Small intestine (tissue), 7 donors: Measurements from ENCODE around the gene AGBL5. TPM values are rescaled to one million over a fixed set of nuclear protein-coding genes. Genes with fewer than 3 reads are reported as not detected.

ENCODE experiments used
- DNase-seq, 2 donors: peaks; one replicate each; pipeline versions ENCODE4 v3.0.0 to v3.0.0-alpha.2; 2013
- FAIRE-seq: peaks from 2 replicates; lab custom pipeline; 2012; peaks lifted over from hg19 to GRCh38; lab: Jason Lieb, UNC
- H3K27ac ChIP-seq, 3 donors: one replicate each; pipeline ENCODE4 v1.5.1; 2013; ENCODE audit warnings: low read length in 2 of 3, mild to moderate bottlenecking in 2 of 3, control low read depth in 1 of 3, inconsistent platforms in 1 of 3, low read depth in 1 of 3, moderate library complexity in 1 of 3
- H3K27me3 ChIP-seq, 3 donors: one replicate each; pipeline ENCODE4 v1.6.1; 2013; ENCODE audit warnings: low read length in 3 of 3, inconsistent platforms in 1 of 3; ENCODE audit not compliant: control insufficient read depth in 3 of 3, insufficient read depth in 3 of 3
- H3K36me3 ChIP-seq, 3 donors: one replicate each; pipeline ENCODE4 v1.6.1; 2013; ENCODE audit warnings: low read length in 3 of 3, inconsistent platforms in 1 of 3, low read depth in 1 of 3, mild to moderate bottlenecking in 1 of 3, moderate library complexity in 1 of 3; ENCODE audit not compliant: control insufficient read depth in 3 of 3, insufficient read depth in 2 of 3
- H3K4me1 ChIP-seq, 3 donors: one replicate each; pipeline ENCODE4 v1.6.1; 2013; ENCODE audit warnings: low read length in 2 of 3, inconsistent platforms in 1 of 3, low read depth in 1 of 3, mild to moderate bottlenecking in 1 of 3, moderate library complexity in 1 of 3; ENCODE audit not compliant: control insufficient read depth in 3 of 3, insufficient read depth in 2 of 3
- H3K4me3 ChIP-seq, 3 donors: one replicate each; pipeline ENCODE4 v1.5.1; 2013; ENCODE audit warnings: low read length in 3 of 3, control low read depth in 1 of 3, inconsistent platforms in 1 of 3, low read depth in 1 of 3, mild to moderate bottlenecking in 1 of 3, moderate library complexity in 1 of 3
- H3K9me3 ChIP-seq, 2 donors: one replicate each; pipeline ENCODE4 v1.6.1; 2013; ENCODE audit warnings: low read depth in 1 of 2, low read length in 1 of 2; ENCODE audit not compliant: control insufficient read depth in 2 of 2, insufficient read depth in 1 of 2
- whole genome bisulfite sequencing, 3 donors: extraction: QIAGEN DNeasy Blood & Tissue Kit; methylation state at CpG; one replicate each; pipeline ENCODE4 v1.1.7; 2013; 5-methylcytosine and 5-hydroxymethylcytosine counted together
- polyA plus RNA-seq, 4 donors: library from polyadenylated mRNA; stranded (reverse) in 3 of 4; unstranded in 1 of 4; fragments of 200-250 nt in 3 of 4; fragments of 120-200 nt in 1 of 4; gene quantifications; one replicate each; pipeline versions ENCODE4 v1.2.1 to v1.2.3, GENCODE V29; 2013
- donor health status: healthy with polysubstance abuse.
- donor health status: control.
- donor health status: control.
- donor health status: Bipolar disorder and iron deficiency.
- donor health status: healthy.

The AGBL5 gene
- polyA plus RNA-seq, 4 donors: 6.0 to 28.9 (median 8.8) TPM

DNA sequence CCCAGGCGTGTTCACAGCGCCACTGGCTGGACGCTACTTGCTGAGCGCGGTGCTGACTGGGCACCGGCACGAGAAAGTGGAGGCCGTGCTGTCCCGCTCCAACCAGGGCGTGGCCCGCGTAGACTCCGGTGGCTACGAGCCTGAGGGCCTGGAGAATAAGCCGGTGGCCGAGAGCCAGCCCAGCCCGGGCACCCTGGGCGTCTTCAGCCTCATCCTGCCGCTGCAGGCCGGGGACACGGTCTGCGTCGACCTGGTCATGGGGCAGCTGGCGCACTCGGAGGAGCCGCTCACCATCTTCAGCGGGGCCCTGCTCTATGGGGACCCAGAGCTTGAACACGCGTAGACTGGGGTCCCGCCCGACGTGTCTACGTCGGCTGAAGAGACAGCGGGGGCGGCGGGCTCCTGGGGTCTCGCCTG is 34.2 kb downstream of the AGBL5 start:
- no peaks in the 10 kb centered on the region for H3K27me3 ChIP-seq
- H3K4me3 ChIP-seq: peak overlapping the region; percentile 52 to 67 (median 65)
- peaks cover 0 to 35% (median 0%) of the 10 kb centered on the region in 3 donors for H3K36me3 ChIP-seq
- no peaks in the 10 kb centered on the region for H3K9me3 ChIP-seq
- H3K4me1 ChIP-seq: peaks cover 3 to 25% (median 5%) of the 10 kb centered on the region in 3 donors
- DNase-seq (peak; percentile 80 to 83), FAIRE-seq (no peak)
- peak overlapping the region; percentile 81 to 91 (median 85) for H3K27ac ChIP-seq
- 0 to 6% (median 1%) methylated on average over 31 to 38 of the region's 38 CpGs for WGBS, 3 donors

DNA sequence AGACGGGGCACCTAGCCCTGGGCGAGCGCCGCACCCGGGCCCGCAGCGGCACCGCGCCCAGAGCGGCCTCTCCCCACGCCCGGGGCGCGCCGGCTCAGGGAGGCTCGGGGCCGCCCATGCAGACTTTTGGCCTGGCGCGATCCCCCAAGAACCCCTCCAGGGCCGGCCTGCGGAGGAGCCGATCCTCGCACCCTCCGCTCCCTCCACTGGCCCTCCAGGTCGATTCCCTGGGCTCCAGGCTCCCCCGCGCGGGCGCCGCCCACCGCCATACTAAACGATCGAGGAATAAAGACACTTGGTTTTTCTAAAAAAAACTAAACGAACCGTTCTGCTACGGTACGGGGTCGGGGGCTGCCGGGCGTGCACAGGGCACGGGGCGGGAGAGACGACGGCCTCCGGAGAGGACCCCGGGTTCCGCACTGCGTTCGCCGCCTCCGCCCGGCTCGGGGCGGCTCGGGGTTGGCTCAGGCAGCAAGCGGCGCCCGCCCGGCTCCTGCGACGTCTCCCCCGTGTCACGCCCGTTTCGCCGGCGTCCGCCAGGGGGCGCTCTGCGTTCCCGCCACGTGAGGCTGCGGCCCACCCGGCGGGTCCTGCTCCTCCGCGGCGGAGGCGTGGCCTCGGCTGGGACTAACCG is 34.7 kb downstream of the AGBL5 start:
- H3K4me3 ChIP-seq: peak overlapping the region; percentile 52 to 67 (median 65)
- 0 to 1% (median 1%) methylated on average over 41 to 81 of the region's 81 CpGs for WGBS, 3 donors
- no peak for FAIRE-seq
- peaks cover 0 to 38% (median 0%) of the 10 kb centered on the region in 3 donors for H3K36me3 ChIP-seq
- DNase-seq: peak; percentile 94 to 98
- H3K4me1 ChIP-seq: peaks cover 3 to 29% (median 5%) of the 10 kb centered on the region in 3 donors
- H3K27ac ChIP-seq: peak overlapping the region; percentile 81 to 91 (median 85)
- H3K27me3 ChIP-seq: no peaks in the 10 kb centered on the region
- no peaks in the 10 kb centered on the region for H3K9me3 ChIP-seq

DNA sequence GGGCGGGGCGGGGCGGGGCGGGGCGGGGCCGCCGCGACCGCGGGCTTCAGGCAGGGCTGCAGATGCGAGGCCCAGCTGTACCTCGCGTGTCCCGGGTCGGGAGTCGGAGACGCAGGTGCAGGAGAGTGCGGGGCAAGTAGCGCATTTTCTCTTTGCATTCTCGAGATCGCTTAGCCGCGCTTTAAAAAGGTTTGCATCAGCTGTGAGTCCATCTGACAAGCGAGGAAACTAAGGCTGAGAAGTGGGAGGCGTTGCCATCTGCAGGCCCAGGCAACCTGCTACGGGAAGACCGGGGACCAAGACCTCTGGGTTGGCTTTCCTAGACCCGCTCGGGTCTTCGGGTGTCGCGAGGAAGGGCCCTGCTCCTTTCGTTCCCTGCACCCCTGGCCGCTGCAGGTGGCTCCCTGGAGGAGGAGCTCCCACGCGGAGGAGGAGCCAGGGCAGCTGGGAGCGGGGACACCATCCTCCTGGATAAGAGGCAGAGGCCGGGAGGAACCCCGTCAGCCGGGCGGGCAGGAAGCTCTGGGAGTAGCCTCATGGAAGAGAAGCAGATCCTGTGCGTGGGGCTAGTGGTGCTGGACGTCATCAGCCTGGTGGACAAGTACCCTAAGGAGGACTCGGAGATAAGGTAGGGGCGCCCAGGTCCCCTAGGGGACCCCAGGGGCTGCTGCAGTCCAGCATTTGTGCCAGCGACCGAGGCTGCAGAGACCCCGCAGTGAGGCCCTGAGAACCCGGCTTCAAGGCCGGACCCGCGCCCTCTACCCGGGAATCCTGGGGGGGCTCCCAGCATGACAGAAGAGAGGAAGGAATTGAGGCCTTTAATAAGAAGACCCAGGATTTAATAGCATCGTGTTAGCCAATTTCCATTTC is 35.5 kb downstream of the AGBL5 start, which contains the start of gene KHK:
KHK (plus strand) TSS at position 49 of the 870 bp plus-strand sequence; CDS start at position 537, 488 bp downstream.
- H3K36me3 ChIP-seq: peaks cover 0 to 40% (median 0%) of the 10 kb centered on the region in 3 donors
- H3K27ac ChIP-seq: peak within 1 kb of the TSS; percentile 81 to 91 (median 85)
- H3K4me1 ChIP-seq: peaks cover 3 to 31% (median 5%) of the 10 kb centered on the region in 3 donors
- 4 to 10% (median 9%) methylated on average over 47 to 54 of the region's 54 CpGs for WGBS, 3 donors
- no peaks in the 10 kb centered on the region for H3K27me3 ChIP-seq
- FAIRE-seq (no peak), DNase-seq (peak; percentile 87 to 89)
- H3K4me3 ChIP-seq: peak within 1 kb of the TSS; percentile 52 to 76 (median 71)
- H3K9me3 ChIP-seq: no peaks in the 10 kb centered on the region

DNA sequence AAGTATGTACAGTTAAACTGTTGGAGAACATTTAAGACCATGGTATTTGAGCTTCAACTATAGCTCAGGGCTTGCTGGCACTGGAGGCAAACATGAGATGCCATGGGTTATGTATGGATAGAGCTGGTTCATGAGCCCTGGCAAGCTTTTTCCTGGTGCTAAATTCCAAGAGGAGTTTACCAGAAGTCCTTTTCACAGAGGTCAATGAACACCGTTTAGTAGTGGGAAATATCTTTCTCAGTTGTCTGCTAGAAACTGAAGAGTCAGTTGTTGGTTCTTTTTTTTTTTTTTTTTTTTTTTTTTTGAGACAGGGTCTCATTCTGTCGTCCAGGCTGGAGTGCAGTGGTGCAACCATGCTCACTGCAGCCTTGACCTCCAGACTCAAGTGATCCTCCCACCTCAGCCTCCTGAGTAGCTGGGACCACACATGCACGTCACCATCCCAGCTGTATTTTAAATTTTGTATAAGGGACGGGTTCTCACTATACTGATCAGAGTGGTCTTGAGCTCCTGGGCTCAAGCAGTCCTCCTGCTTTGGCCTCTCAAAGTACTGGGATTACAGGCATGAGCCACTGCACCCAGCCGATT is 36.4 kb downstream of the AGBL5 start:
- DNase-seq: peak in 1 of 2 donors; percentile 67
- no peak for FAIRE-seq
- no peaks in the 10 kb centered on the region for H3K27me3 ChIP-seq
- WGBS, 3 donors: 34 to 70% (median 64%) methylated on average over 5 of the region's 5 CpGs
- H3K4me3 ChIP-seq: peak overlapping the region in 2 of 3 donors; percentile 71 to 76
- H3K4me1 ChIP-seq: peaks cover 3 to 39% (median 5%) of the 10 kb centered on the region in 3 donors
- H3K9me3 ChIP-seq: no peaks in the 10 kb centered on the region
- peaks cover 0 to 42% (median 0%) of the 10 kb centered on the region in 3 donors for H3K36me3 ChIP-seq
- H3K27ac ChIP-seq: peak overlapping the region; percentile 75 to 84 (median 77)

DNA sequence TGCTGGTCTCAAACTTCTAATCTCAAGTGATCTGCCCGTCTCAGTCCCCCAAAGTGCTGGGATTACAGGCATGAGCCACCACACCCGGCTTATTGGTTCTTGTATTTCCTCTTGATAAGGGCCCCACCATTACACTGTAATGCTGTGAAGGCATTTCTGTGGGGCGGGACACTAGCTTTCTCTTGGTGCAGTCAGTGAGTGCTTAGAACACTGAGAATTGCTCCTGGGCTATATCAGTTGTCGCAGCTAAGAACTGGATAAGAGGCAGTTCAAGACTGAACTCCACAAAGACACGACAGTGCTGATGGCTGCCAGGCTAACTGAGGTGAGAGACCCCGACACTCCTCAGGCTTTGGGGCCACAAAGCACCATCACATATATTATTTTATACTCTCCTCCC is 37.2 kb downstream of the AGBL5 start:
- FAIRE-seq: no peak
- Histone ChIP-seq H3K4me3 (peak overlapping the region in 2 of 3 donors; percentile 71 to 76), H3K27ac (peak overlapping the region; percentile 57 to 84 (median 65))

DNA sequence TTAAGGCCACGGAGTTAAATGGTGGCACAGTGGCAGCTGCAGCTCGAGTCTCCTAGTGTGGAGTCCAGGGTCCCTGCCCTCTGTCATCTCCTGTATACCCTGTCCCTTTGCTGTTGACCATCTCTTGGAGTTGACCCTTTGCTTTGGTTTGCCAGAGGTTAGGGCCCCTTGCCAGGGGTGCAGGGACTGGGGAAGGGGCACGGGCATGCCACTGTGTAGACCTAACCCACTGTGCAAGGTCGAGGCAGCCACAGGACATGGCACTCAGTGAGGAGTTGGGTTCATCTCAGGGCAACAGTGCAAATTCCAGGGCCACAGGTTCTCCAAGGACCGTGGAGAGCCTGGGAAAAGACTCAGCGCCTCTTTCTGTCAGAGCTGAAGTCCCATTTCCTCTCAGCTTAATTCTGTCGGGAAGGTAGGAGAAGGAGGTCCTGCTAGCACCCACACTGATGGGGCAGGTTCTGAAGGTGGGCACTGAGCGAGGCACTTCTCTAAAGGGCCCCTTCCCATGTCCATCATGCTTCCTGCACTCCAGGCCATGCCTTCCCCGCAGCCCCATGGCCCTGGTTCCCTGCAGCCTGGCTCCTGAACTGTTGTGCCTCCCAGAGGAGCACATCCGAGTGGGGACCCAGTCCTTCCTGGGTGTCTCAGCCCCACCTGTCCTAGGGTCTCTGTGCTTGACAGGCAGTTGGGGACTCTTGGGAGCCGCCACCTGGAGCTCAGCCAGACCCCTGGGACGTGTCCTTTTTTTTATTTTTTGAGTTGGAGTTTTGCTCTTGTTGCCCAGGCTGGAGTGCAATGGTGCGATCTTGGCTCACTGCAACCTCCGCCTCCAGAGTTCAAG is 37.9 kb downstream of the AGBL5 start:
- peaks cover 0 to 40% (median 0%) of the 10 kb centered on the region in 3 donors for H3K36me3 ChIP-seq
- H3K27ac ChIP-seq: peak overlapping the region; percentile 57 to 84 (median 65)
- peak overlapping the region in 2 of 3 donors; percentile 71 to 76 for H3K4me3 ChIP-seq
- DNase-seq (peak in 1 of 2 donors; percentile 62), FAIRE-seq (no peak)
- WGBS, 3 donors: 51 to 77% (median 60%) methylated on average over 14 of the region's 14 CpGs
- H3K27me3 ChIP-seq: no peaks in the 10 kb centered on the region
- H3K9me3 ChIP-seq: no peaks in the 10 kb centered on the region
- H3K4me1 ChIP-seq: peaks cover 4 to 53% (median 5%) of the 10 kb centered on the region in 3 donors

More for the DNA sequence above, 37.2 kb downstream of the AGBL5 start:
- Histone ChIP-seq H3K27me3 (no peaks in the 10 kb centered on the region), H3K9me3 (no peaks in the 10 kb centered on the region), H3K36me3 (peaks cover 0 to 43% (median 0%) of the 10 kb centered on the region in 3 donors), H3K4me1 (peaks cover 3 to 46% (median 5%) of the 10 kb centered on the region in 3 donors)
- peak; percentile 60 to 85 for DNase-seq
- 18 to 65% (median 36%) methylated on average over 6 of the region's 6 CpGs for WGBS, 3 donors

DNA sequence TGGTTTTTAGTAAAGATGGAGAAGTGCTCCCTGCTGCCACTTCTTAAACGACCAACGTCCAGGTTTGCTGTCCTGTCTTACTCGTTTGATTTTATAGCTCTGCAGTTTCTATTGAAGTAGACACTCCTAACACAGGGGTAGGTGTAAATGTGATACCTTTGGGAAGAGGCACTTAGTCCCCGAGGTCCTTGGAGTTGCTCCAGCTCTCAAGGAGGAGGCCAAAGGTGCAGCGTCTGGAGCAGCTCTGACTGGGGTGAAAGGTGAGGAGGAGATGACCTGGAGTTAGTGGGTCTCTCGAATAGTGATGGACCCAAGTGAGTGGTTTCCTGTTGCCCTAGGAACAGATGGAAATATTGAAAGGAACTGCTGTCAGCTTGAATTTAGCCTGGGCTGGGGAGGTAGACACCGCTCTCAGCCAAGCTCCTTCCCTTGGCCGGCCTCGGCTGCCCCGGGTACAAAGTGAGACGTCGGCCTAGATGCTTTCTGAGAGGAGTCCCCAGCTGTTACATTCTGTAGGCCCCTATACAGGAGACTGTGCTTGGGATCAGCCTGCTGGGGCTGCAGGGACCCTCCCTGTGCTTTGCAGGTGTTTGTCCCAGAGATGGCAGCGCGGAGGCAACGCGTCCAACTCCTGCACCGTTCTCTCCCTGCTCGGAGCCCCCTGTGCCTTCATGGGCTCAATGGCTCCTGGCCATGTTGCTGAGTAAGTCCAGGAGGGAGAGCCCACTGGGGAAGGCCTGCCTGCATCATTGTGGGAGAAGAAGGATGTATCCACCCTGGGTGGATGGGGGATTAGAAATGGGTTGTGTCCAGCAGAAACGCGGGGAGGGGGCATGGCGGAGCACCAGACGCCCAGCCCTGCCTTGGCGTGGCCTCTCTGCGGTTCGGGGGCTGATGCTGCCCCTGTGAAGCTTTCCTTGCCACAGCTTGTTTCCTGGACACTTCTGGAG is 40.6 kb downstream of the AGBL5 start:
- H3K4me1 ChIP-seq: peaks cover 0 to 69% (median 11%) of the 10 kb centered on the region in 3 donors
- peak overlapping the region; percentile 45 to 79 (median 52) for H3K27ac ChIP-seq
- peak overlapping the region in 1 of 3 donors; percentile 1 for H3K4me3 ChIP-seq
- no peaks in the 10 kb centered on the region for H3K27me3 ChIP-seq
- FAIRE-seq: no peak
- 39 to 66% (median 55%) methylated on average over 24 to 25 of the region's 25 CpGs for WGBS, 3 donors
- no peaks in the 10 kb centered on the region for H3K9me3 ChIP-seq
- peak in 1 of 2 donors; percentile 63 for DNase-seq
- peaks cover 0 to 63% (median 7%) of the 10 kb centered on the region in 3 donors for H3K36me3 ChIP-seq
